ENCODE data around the gene CALML6.

The CALML6 gene

DNA sequence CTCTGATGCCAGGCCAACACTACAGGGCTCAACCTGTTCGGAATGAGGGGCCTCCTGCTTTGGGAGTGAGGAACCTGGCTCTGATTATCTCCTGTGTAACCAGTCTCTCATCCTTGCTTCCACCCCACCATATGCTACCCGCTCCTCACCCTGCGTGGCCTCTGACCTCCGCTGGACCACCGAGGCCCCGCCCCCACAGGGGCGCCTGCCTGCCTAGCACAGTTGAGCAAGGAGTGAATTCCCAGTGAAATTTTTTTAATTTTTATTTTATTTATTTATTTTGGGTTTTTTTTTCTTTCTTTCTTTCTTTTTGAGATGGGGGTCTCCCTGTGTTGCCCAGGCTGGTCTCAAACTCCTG is 22.3 kb upstream of the CALML6 start:
- no peak for DNase-seq

DNA sequence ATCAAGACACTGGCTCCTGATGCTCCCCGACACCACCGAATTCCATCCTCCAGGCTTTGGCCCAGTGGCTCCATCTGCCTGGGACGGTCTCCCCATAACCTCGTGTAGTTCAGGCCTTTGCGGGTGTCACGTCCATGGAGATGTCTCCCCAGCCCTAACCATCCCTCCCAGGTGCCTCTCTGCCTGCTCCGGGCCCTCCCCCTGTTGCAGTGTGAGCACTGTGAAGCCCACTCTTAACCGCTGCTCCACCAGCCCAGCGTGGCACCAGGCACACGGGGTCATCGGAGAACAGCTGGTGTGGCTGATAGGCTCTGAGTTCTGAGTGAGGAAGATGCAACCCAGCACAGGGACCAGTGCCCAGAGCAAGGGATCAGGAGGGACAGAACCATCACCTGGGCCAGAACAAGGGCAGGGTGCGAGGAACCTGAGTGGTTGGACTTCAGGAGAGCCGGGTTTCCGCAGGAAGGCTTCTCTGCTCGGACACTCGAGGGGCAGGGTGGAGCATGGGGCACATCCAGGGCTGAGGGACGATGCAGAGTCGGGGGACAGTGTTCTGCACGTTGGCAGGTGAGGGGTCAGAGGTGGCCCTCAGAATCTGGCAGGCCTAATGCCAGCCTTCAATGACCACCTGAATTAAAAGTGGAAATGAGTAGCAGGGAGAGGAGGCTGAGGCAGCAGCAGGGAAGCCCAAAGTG is 21.6 kb upstream of the CALML6 start:
- no peak for DNase-seq

DNA sequence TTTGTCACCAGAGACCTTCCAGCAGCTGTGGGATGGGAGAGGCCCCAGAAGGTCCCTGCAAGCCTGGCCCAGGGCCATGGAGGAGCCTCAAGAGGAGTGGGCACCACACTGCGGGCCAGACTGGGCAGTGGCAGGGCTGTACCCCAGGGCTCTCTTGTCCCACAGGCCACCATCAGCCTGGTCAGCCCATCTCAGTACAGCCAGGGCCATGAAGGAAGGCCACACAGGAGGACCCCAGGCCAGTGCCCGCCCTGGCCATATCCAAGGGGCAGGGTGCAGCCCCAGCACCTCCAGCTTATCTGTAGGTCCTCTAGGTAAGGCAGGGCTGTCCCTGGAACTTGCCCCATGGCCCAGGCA is 21.1 kb upstream of the CALML6 start:
- DNase-seq, result no peak

DNA sequence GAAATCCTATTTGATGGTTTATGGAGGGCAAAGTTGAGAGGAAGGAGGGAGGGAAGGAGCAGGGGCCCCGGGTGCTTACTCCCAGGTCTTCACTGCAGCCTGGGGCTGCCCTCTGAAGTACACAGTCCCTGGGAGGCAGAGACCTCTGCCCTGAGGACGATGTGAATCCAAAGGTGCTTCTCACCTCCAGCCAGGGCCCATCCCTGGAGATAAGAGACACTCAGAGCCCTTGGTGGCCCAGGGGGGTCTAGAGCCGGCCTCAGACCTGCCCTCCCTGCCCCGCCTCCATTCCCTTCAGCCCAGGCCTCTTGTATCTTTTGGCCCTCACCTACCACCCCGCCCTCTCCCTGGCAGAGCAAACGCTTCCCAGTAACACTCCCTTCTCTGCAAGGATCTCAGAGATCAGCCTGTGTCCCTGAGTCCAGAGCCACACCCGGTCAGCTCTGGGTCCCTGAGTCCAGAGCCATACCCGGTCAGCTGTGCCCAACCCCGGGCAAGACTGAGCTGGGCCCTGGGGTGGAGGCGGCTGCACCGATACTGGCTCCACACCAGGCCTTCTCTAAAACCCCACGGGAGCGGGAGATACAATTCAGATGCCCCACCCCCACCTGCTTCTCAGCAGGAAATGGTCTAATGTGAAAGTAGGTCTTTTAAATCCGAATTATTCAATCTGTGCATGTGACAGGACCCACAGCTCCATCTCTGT is 20.6 kb upstream of the CALML6 start:
- DNase-seq, result peak; percentile 71

DNA sequence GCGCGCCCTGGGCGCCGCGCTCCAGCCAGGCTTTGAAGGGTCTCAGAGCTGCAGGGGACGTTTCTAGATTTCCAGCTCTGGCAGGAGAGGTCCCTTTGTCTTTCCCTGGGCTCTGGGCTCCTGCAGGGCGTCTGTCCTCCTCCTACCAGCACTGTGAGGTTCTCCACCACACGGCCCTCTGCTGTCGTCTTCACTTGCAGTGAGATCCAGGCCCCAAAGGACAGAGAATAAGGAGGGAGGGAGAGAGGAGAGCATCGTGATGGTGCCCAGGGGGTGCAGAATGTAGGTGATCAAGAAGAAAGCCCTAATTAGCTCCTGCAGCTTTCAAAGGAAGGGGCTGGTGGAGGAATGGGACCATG is 20.0 kb upstream of the CALML6 start:
- DNase-seq, result no peak

DNA sequence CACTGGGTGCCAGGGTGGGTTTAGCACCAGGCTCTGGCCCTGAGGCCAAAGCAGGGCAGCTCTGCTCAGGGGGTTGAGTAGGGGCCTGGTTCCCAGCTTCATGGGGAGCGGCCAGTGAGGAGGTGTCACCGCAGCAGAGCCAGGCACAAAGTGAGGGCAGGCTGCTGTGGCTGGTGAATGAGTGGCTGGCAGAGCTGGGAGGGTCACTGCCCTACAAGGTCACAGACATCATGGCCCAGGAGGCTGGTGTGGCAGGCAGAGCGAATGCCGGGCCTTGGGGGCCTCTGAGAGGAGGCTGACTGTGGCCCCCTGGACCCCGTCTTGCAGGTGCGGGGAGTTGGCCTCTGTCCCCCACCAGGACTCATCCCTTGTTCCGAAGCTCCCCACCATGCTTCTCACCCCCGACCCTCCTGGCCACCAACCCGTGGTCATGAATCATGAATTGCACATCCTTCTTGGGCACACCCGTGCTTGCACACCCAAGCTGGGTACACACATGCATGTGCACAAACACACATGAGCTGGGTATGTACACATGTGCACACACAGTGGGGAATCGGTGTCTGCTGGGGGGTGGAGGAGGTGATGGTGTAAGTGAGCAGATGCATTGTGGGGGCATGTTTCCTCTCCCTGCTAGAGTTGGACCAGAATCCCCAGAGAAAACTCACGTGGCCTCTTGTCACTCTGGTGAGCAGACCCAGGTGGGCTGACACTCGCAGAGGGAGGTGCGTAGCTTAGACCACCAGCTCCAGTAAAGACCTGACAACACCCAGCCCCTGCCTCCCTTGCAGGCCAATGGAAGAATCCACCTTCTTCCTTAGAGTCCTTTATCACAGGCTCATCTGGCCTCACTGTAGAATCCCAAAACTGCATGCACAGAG is 19.4 kb upstream of the CALML6 start:
- DNase-seq, result no peak

DNA sequence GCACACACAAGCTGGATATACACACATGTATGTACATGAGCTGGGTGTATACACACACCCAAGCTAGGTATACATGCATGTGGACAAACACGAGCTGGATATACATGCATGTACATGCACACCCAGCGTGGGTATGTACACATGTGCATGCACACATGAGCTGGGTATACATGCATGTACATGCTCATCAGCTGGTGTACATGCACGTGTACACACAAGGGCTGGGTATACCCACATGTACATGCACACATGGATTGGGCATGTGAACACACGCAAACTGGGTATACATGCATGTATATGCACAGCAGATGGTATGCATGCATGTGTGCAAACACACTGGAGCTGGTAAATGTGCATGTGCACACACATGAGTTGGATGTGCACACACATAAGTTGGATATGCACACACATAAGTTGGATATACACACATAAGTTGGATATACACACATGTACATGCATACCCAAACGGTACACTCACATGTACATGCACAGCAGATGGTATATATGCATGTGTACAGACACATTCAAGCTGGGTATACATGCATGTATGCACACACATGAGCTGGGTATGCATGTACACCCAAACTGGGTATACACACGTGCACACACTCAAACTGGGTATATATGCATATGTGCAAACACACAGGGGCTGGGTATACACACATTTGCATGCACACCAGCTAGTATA is 16.7 kb upstream of the CALML6 start:
- no peak for DNase-seq

DNA sequence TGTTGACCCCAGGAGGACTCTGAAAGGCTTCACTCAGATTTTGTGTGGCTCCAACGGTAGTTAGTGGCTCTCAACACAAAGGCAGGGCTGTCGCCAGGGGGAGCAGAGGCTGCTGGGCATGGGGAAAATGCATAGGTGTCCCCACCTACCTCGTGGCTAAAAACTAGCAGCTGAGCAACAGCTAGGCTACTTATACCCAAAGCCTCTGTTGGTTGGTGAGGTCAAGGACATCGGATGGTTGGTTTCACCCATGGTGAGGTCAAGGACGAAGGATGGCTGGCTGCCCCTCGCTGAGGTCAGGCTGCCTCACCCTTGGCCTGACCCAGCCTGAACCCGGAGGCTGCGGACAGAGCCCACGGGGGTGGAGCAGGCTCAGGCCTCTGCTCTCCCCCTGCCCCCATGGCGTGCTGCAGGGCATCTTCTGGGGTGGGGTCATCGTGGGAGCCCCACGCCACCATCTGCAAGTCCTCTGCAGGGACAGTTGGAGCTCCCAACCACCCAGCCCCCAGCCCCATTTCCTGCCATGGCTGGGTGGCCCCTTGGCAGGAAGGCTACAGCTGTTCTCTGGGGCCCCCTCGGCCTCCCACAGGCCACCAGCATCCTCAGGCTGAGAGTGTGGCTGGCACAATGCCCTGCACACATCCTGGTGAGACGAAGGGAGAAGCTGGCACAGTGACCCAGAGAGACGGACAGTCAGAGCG is 15.6 kb upstream of the CALML6 start:
- no peak for DNase-seq

DNA sequence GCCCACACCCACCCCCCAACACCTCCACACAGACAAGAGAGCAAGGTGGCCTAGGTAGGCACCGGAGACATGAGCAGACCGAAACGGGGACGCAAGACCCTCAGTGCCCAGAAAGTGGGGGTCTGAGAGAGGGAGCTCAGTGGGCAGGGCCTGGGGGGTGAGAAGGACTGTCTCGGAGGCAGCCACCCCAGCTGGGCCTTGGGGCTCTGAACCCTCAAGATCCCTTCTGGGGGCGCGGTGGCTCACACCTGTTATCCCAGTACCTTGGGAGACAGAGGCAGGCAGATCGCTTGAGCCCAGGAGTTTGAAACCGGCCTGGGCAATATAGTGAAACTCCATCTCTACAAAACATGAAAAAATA is 15.1 kb upstream of the CALML6 start:
- DNase-seq, result no peak

DNA sequence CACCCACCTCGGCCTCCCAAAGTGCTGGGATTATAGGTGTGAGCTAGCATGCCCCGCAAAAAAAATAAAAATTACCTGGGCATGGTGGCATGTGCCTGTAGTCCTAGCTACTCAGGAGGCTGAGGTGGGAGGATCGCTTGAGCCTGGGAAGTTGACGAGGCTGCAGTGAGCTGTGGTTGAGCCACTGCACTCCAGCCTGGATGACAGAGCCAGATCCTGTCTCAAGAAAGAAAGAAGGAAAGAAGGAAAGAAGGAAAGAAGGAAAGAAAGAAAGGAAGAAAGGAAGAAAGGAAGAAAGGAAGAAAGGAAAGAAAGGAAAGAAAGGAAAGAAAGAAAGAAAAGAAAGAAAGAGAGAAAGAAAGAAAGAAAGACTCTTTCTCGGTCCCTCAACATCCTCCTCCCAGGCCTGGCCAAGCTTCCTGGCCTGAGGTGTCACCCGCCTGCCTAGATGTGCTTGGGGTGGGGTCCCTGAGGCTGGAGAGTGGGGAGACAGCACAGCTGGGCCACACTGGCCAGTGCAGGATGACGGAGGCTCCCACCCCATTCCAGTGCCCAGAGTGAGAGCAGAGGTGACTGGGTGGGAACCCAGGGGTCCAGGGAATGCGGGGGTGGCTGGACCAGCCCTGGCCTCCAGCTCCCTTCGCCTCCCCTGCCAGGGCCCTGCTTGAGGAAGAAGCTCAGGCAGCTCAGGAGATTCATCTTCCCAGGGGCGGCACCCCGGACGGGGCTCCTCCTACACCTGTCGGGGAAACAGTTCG is 14.0 kb upstream of the CALML6 start:
- no peak for DNase-seq

DNA sequence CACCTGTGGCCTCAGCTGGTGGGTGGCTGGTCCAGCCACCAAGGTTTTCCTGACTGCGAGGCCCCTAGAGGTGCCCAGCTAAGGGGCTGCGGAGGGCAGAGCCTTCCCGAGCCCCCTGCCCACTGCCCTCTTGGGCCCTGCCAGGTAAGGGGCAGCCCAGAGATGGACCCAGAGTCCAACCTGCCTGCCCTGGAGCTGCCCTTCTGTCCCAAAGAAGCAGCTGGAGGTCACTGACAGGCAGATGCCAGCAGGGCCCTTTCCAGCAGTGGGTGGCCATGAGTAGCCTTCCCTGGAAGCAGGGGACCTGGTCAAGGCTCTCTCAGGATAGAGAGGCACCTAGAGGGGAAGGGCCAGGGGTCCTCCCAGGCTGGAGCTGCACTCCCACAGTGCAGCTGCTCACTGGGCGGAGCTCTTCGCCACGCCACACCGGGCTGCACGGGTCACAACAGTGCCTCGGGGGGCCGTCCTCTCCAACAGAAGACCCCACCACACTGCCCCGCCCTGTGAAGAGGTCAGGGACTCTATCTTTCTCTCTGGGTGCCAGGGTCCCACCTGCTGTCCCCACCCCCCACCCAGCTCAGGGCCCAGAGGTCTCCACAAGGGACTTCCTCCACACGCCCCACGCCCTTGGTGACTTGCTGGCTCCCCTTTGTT is 13.3 kb upstream of the CALML6 start:
- DNase-seq, result no peak

DNA sequence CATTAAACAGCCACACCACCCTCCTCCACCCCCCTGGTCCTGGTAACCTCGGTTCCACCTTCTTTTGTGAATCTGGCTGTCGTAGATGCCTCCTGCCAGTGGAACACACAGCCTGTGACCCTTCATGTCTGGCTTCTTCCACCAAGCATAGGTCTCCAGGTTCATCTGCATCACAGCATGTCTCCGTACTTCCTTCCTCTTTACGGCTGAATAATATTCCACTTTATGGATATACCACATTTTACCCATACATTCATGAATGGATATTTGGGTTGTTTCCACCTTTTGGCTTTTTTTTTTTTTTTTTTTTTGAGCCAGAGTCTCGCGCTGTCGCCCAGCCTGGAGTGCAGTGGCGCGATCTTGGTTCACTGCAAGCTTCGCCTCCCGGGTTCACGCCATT is 11.8 kb upstream of the CALML6 start:
- DNase-seq, result no peak

DNA sequence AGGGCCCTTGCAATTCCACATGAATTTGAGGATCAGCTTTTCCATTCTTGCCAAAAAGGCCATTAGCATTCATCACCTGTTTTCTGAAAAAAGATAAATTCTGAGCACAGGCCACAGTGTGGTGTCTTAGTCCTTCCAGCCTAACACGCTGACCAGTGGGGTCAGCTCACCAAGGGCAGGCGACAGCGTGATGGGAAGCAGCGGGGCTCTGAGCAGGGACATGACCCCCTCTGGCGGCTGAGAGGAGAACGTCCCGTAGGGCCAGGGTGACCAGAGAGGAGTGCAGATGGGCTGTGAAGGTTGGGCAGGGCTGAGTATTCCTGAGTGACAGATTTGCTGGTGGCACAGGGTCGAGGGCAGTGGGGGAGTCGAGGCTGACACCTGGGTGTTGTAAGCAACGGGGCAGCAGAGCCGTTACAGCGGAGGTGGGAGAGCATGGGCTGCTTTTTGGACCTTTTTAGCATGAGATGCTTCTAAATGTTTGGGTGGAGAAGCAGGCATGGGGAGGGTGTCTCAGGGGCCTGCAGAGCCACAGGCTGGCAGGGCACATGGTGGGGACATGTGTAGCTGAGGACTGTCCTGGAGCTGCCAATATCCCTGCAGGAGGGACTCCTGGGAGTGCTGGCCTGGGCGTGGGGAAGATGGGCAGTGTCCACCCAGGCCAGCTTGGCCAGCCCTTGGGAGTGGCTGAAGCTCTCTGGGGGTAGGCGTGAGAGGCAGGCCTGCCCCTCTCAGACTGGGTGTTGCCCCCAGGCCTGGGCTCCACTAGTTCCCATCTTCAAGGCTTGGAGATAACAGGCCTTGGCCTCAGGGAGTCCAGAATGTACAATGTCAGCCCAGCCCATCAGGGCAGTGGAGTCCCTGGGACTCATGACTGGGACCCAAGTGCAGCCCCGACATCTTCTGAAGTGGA is 8.6 kb upstream of the CALML6 start:
- peak; percentile 84 for DNase-seq

DNA sequence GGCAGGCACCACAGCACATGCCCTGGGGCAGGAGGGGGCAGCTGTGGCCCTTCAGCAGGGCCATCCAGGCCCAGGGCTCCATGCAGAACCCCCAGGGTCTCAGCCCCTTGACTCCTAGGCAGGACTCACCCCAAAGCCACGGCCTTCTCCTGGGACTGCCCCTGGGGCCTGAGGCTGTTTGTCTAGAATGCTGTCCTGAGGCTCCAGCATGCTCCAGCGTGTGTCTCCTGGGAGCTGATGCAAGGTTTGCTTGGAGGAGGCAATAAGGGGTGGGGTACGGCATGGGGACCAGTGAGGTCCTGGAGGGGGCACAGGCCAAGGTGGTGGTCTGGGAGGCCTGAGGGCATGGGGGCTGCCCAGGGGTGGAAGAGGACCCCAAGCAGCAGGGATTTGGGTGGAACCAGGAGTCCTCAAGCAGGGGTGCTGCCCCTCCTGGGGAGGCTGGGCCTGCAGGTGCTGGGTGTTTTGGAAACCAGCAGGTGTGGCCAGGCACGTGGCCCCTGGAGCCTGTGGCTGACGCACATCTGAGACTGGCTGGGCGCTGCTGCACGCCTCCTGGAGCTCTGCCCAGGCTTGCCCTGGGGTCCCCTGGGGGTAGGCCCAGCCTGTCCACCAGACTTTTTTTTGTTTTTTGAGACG is 7.8 kb upstream of the CALML6 start:
- DNase-seq, result peak; percentile 98

DNA sequence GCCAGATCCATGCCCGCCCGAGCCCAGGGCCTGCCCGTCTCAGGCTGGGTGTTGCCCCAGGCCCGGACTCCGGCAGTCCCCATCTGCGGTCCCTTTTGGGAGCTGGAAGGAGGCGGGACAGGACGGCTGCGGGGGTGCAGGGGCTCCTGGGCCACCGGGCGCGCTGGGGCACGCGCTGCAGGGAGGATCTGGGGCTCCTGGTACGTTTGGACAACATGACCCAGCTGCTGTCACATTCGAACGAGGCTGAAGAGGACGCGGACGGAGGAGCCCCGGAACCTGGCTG is 6.6 kb upstream of the CALML6 start:
- no peak for DNase-seq

DNA sequence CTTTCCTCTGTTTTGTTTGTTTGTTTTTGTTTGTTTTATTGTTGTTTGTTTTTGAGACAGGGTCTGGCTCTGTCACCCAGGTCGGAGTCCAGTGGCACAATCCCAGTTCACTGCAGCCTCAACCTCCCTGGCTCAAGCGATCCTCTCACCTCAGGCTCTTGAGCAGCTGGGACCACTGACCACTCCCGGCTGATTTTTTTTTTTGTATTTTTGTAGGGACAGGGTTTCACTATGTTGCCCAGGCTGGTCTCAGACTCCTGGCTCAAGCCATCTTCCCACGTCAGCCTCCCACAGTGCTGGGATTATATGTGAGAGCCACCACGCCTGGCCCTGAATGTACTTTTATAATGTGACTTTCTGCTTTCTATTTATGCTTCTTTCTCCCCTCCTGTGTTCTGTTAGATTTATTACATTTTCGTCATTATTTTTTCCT is 5.0 kb upstream of the CALML6 start:
- DNase-seq, result no peak

DNA sequence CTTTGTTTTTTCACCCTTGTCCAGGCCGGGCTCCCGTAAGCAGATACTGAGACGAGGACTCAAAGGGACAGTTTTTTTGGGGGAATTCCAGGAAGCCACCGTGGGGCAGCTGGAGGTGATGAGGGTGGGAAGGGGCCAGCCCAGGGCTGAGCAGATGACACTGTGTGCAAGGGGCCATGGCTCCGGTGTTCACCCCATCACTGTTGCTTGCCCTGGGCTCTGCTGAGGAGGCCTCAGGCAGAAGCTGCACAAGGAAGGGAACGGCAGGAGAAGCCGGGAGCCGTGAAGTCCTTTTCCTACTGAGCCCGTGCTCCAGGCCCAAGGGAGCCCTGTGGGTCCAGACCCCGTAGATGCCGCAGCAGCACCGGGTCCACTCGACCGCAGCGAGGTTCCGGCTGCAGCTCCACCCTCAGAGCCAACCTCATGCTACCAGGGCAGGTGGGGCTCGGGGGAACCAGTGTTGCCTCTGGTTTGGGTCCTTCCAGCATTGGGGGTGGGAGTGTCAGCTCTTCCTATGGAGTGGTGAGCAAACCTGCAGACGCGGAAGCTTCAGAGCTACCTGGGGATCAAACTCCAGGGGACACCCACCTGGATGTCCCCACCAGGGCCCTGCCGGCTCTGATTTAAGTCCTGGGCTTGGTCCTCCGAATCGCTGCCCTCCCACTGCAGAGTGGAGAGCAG is 4.3 kb upstream of the CALML6 start:
- DNase-seq, result no peak

DNA sequence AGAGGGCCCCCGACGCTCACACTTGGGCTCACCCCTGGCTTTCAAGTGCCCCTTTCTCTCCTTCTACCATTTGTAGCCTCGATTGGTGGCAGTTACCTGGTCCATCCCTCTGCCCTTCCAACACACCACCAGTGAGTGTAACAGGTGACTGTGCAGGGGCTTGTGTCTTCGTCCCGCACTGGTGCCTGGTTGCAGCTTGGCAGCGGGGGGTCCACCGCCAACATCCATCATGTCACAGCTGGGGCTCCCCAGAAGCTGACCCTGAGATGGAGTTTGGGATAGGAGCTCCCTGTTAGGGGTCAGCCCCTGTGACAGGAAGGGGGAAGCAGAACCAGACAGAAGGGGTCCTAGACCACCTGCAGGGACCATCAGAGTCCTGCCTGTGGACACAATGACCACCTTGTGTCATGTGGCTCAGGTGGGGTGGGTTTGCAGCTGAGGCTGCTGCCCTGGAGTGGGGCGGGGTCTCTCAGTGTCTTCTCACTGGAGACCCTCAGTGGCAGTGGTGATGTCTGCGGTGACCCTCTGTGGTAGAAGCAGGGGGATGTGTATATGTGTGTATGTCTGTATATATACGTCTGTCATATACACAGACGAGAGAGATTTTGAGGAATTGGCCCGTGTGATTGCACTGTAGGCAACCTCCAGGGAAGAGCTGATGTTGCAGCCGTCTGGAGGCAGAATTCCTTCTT is 3.6 kb upstream of the CALML6 start:
- no peak for DNase-seq
